Measurements from ENCODE around the gene HDAC9. TPM values are rescaled to one million over a fixed set of nuclear protein-coding genes. Genes with fewer than 3 reads are reported as not detected.

HDAC9 gene
- total RNA-seq, 4 donors from 2014 or later, result 63.0 to 130 (median 107) TPM

- no peaks in the 10 kb centered on the region for H3K9me3 ChIP-seq
Measured at GRCh38 chr7:18777314-18777713, 281.8 kb downstream of the HDAC9 start.

GRCh38 chr7:18778594-18778993 is 283.0 kb downstream of the HDAC9 start:
- Histone ChIP-seq H3K4me3 (no peak overlapping the region), H3K9me3 (no peaks in the 10 kb centered on the region), H3K4me1 (no peaks in the 10 kb centered on the region), H3K27ac (replicated peaks in 1 of 4) (no peak overlapping the region), H3K36me3 (no peaks in the 10 kb centered on the region), H3K27me3 (no peaks in the 10 kb centered on the region)
- no peak for TF ChIP-seq POLR2AphosphoS5 (IDR thresholded peaks at IDR 0.05)
- intact Hi-C loops (cut with DNase I), result no loop called here
- WGBS, result 88% methylated on average over 3 of the region's 3 CpGs
- DNase-seq (ENCODE audit: extremely low spot score), result no peak

More at GRCh38 chr7:18777314-18777713, 281.8 kb downstream of the HDAC9 start:
- Histone ChIP-seq H3K27me3 (no peaks in the 10 kb centered on the region), H3K4me1 (no peaks in the 10 kb centered on the region), H3K36me3 (no peaks in the 10 kb centered on the region), H3K27ac (replicated peaks in 1 of 4) (no peak overlapping the region), H3K4me3 (no peak overlapping the region)
- no peak for DNase-seq (ENCODE audit: extremely low spot score)
- 96% methylated on average over 2 of the region's 2 CpGs for WGBS
- intact Hi-C loops (cut with DNase I), result no loop called here
- TF ChIP-seq POLR2A (IDR thresholded peaks at IDR 0.05; ENCODE audit: low read depth) (no peak), POLR2AphosphoS5 (IDR thresholded peaks at IDR 0.05) (no peak), CTCF (IDR thresholded peaks at IDR 0.05) (no peak), EP300 (IDR thresholded peaks at IDR 0.05) (no peak)

- TF ChIP-seq POLR2AphosphoS5 (IDR thresholded peaks at IDR 0.05), result no peak
- no peak for TF ChIP-seq POLR2A (IDR thresholded peaks at IDR 0.05; ENCODE audit: low read depth)
- no peak for TF ChIP-seq CTCF (IDR thresholded peaks at IDR 0.05)
- Histone ChIP-seq H3K4me3 (no peak overlapping the region), H3K36me3 (no peaks in the 10 kb centered on the region), H3K27ac (replicated peaks in 1 of 4) (no peak overlapping the region), H3K4me1 (no peaks in the 10 kb centered on the region), H3K9me3 (no peaks in the 10 kb centered on the region), H3K27me3 (no peaks in the 10 kb centered on the region)
- intact Hi-C loops (cut with DNase I), result no loop called here
- no peak for DNase-seq (ENCODE audit: extremely low spot score)
Measured at GRCh38 chr7:18780266-18780665, 284.7 kb downstream of the HDAC9 start.

DNA sequence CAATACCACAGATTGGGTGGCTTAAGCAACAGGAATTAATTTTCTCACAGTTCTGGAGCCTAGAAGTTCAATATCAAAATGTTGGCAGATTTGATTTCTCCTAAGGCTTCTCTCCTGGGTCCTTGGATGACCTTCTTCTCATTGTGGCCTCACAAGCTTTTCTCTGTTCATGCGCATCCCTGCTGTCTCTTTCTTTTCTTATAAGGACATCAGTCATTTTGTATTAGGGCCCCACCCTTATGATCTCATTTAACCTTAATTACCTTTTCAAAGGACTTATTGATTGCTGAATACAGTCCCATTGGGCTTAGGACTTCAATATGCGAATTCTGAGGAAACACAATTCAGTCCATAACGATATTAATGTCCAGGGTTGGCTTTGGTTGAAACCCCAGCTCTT is 285.4 kb downstream of the HDAC9 start:
- Histone ChIP-seq H3K4me3 (no peak overlapping the region), H3K27me3 (no peaks in the 10 kb centered on the region), H3K36me3 (no peaks in the 10 kb centered on the region), H3K9me3 (no peaks in the 10 kb centered on the region), H3K27ac (replicated peaks in 1 of 4) (no peak overlapping the region), H3K4me1 (no peaks in the 10 kb centered on the region)
- TF ChIP-seq CTCF (IDR thresholded peaks at IDR 0.05) (no peak), POLR2A (IDR thresholded peaks at IDR 0.05; ENCODE audit: low read depth) (no peak)
- intact Hi-C loops (cut with DNase I), result no loop called here
- DNase-seq (ENCODE audit: extremely low spot score), result no peak
- WGBS, result 96% methylated on average over 3 of the region's 3 CpGs

DNA sequence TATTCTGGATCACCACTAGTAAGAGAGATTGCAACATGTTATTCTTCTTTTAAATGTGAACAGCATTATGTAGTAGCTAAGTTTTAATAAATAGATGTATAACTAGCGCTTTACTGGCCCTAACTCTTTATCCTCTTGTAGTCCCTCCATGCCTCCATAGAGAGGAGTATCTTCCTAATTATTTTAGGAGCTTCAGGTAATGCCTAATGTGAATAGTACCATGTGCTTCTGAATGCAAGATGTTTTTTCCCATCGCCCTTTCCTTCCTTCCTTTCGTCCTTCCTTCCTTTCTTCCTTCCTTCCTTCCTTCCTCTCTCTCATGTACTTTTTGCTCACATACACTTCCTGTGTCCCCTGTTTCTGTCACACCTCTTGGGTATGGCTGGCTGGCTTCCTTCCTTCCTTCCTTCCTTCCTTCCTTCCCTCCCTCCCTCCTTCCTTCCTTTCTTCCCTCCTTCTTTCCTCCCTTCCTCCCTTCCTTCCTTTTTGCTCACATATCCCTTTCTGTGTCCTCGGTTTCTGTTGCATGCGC is 290.7 kb downstream of the HDAC9 start:
- Histone ChIP-seq H3K36me3 (no peaks in the 10 kb centered on the region), H3K27me3 (no peaks in the 10 kb centered on the region), H3K4me3 (no peak overlapping the region), H3K4me1 (peaks cover 0 to 6% (median 0%) of the 10 kb centered on the region in 4 donors), H3K27ac (replicated peaks in 1 of 4) (no peak overlapping the region), H3K9me3 (no peaks in the 10 kb centered on the region)
- intact Hi-C loops (cut with DNase I), result no loop called here
- TF ChIP-seq POLR2A (IDR thresholded peaks at IDR 0.05; ENCODE audit: low read depth) (no peak), EP300 (IDR thresholded peaks at IDR 0.05) (no peak), POLR2AphosphoS5 (IDR thresholded peaks at IDR 0.05) (no peak), CTCF (IDR thresholded peaks at IDR 0.05) (no peak)
- DNase-seq (ENCODE audit: extremely low spot score), result no peak
- 95% methylated on average over 5 of the region's 5 CpGs for WGBS
